ENCODE data around the gene ADCY7.
"Not testable (repeated sequence)": the region's sequence is repeated elsewhere in the genome, so short reads cannot be mapped to it uniquely, and the experiment has no call there.

GRCh38 chr16:50243024-50243423 is 23.3 kb upstream of the ADCY7 start:
- TF ChIP-seq CTCF (conservative IDR thresholded peaks at IDR 0.05 in 1 of 2, IDR thresholded peaks at IDR 0.05 in 1 of 2; ENCODE audit: low read depth in 1 of 2, low read length in 2 of 2); EZH2 (IDR thresholded peaks at IDR 0.05; ENCODE audit: low read length, missing control alignments): not testable (repeated sequence)
